Testis (tissue), 3 donors: ENCODE measurements around the gene LPAR5. TPM values are rescaled to one million over a fixed set of nuclear protein-coding genes. Genes with fewer than 3 reads are reported as not detected.
A peak's percentile ranks its signal among the peaks of the same experiment; 100 is the strongest.

Source experiments
- DNase-seq: peaks from one replicate; pipeline ENCODE4 v3.0.0-alpha.2; 2019
- H3K27ac ChIP-seq, 2 donors: fragments of 200-600 bp; sonication (generic); one replicate each; pipeline ENCODE4 v1.5.1; 2019
- H3K27me3 ChIP-seq: fragments of 200-600 bp; sonication (generic); one replicate; pipeline ENCODE4 v1.5.1; 2019
- H3K36me3 ChIP-seq: fragments of 200-600 bp; sonication (generic); one replicate; pipeline ENCODE4 v1.5.1; 2017; ENCODE audit warnings: low read depth; ENCODE audit errors: missing control alignments
- H3K4me1 ChIP-seq: fragments of 200-600 bp; sonication (generic); one replicate; pipeline ENCODE4 v1.5.1; 2019
- H3K4me3 ChIP-seq, 2 donors: fragments of 200-600 bp; sonication (generic); one replicate each; pipeline ENCODE4 v1.5.1; 2017 to 2019
- H3K9me3 ChIP-seq: fragments of 200-600 bp; sonication (generic); one replicate; pipeline ENCODE4 v1.5.1; 2017
- CTCF ChIP-seq, 3 experiments: fragments of 450-650 bp in 2 of 3; fragments of 200-600 bp in 1 of 3; sonication (generic) in 1 of 3; IDR thresholded peaks; one replicate each; pipeline ENCODE4 v1.5.1; 2016 to 2019; ENCODE audit warnings: antibody characterized with exemption in 3 of 3, mild to moderate bottlenecking in 2 of 3, moderate library complexity in 1 of 3
- POLR2A ChIP-seq: fragments of 450-650 bp; IDR thresholded peaks from one replicate; pipeline ENCODE4 v1.6.1; 2017; ENCODE audit warnings: antibody characterized with exemption, mild to moderate bottlenecking, moderate library complexity
- WGBS, 2 donors: methylation state at CpG; one replicate each; pipeline ENCODE4 v1.1.5; 2018; 5-methylcytosine and 5-hydroxymethylcytosine counted together
- intact Hi-C: fragments of 100-400 bp; cut with DNase I; formaldehyde crosslinking; loops from one replicate; pipeline ENCODE4 v1.15.1; 2023; ENCODE audit warnings: low total_unique reads
- polyA plus RNA-seq: library from polyadenylated mRNA; stranded (reverse); fragments of 350-450 nt; fragmentation: Illumina TruSeq; extraction: RNeasy Lipid Tissue Mini Kit (QIAGEN cat#74804); gene quantifications from one replicate; pipeline ENCODE4 v1.2.3, GENCODE V29; 2014; ENCODE audit warnings: low read depth, low replicate concordance; ENCODE audit not compliant: insufficient read depth
- total RNA-seq, 2 donors: library from RNA; depleted of rRNA; stranded (reverse); fragments of >200 nt; gene quantifications; one replicate each; pipeline ENCODE4 v1.2.3, GENCODE V29; 2016

LPAR5 gene
- total and polyA plus RNA-seq, 3 donors from 2014 or later: 1.5 to 3.1 (median 2.4) TPM

GRCh38 chr12:6647083-6647604, 11.4 kb upstream of the LPAR5 start, which contains the start of gene ACRBP:
ACRBP (minus strand) TSS chr12:6647432; CDS start chr12:6647366, 66 bp downstream.
- Histone ChIP-seq H3K36me3 (no peaks in the 10 kb centered on the region), H3K4me1 (no peaks in the 10 kb centered on the region), H3K27me3 (no peaks in the 10 kb centered on the region), H3K27ac (peak within 1 kb of the TSS; percentile 31 to 80), H3K9me3 (no peaks in the 10 kb centered on the region), H3K4me3 (peak within 1 kb of the TSS; percentile 49 to 64)
- intact Hi-C loops: no loop called here
- DNase-seq: peak; percentile 74
- TF ChIP-seq POLR2A (no peak), CTCF (IDR thresholded peaks at IDR 0.05) (no peak)
- 9 to 22% methylated on average over 38 of the region's 38 CpGs for WGBS, 2 donors

DNA sequence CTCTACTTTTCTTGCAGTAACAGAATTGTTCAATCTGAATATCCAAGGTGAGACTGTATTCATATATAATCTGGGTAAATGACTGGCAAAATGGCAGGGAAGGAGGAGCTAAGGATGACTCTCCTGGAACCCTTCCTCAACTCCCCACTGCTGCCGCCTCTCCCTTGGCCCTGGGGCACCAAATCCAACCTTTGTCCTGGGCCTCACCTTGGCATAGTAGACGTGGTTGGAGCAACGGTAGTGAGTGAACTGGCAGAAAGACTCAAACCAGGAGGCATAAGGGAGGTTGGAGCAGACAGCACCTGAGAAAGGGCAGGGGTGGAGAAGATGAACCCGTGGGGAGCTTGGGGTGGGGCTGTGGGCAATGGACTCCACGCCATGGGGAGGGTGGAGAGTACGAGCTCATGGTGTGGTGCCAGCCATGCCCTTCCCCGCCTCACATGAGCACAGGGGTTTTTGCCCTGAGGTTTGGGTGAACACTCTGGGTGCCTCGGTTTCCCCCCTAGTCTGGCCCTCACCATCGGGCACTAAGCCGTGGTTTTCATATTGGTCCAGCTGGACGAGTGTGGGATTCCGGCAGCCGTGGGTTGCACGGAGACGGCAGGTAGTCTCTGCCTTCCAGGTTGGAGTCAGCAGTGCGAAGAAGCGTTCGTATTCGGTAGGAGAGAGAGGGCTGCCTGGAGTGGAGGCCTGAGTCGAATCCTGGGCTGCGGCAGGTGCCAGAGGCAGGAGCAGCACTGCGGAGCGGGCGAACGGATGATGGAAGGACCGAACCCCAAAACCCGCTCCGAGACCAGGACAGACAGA, 10.7 kb upstream of the LPAR5 start:
- Histone ChIP-seq H3K9me3 (no peaks in the 10 kb centered on the region), H3K36me3 (no peaks in the 10 kb centered on the region), H3K4me1 (peaks cover 4% of the 10 kb centered on the region), H3K27ac (peak overlapping the region; percentile 31 to 80), H3K27me3 (no peaks in the 10 kb centered on the region), H3K4me3 (peak overlapping the region; percentile 49 to 64)
- intact Hi-C loops: no loop called here
- TF ChIP-seq POLR2A: no peak
- no peak for TF ChIP-seq CTCF (IDR thresholded peaks at IDR 0.05)
- no peak for DNase-seq
- 58 to 61% methylated on average over 19 to 28 of the region's 28 CpGs for WGBS, 2 donors

GRCh38 chr12:6644903-6645302, 9.1 kb upstream of the LPAR5 start:
- Histone ChIP-seq H3K36me3 (no peaks in the 10 kb centered on the region), H3K9me3 (no peaks in the 10 kb centered on the region), H3K27ac (no peak overlapping the region), H3K27me3 (no peaks in the 10 kb centered on the region), H3K4me3 (no peak overlapping the region), H3K4me1 (peaks cover 4% of the 10 kb centered on the region)
- no peak for DNase-seq
- TF ChIP-seq POLR2A: no peak
- TF ChIP-seq CTCF (IDR thresholded peaks at IDR 0.05): no peak
- 48 to 56% methylated on average over 5 of the region's 5 CpGs for WGBS, 2 donors
- intact Hi-C loops: no loop called here

DNA sequence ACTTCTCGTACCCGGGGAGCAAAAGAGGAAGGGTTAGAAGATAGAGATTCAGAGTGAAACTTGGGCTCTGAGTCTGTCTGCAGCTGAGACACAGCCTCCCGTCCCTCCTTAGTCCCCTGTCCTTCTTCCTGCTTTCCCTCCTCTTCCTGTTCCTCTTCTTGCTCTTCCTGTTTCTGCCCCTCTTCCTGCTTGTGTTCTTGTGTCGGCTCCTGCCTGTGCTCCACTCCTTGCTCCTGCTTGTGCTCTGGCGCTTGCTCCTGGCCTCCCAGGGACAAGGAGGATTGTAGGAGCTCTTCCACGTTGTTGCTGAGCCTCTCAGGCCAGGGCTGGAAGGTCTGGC, 8.5 kb upstream of the LPAR5 start:
- Histone ChIP-seq H3K4me1 (peaks cover 10% of the 10 kb centered on the region), H3K27me3 (no peaks in the 10 kb centered on the region), H3K4me3 (no peak overlapping the region), H3K36me3 (no peaks in the 10 kb centered on the region), H3K27ac (no peak overlapping the region), H3K9me3 (no peaks in the 10 kb centered on the region)
- 65 to 77% methylated on average over 6 of the region's 6 CpGs for WGBS, 2 donors
- intact Hi-C loops: no loop called here
- DNase-seq: no peak
- TF ChIP-seq POLR2A (no peak), CTCF (IDR thresholded peaks at IDR 0.05) (no peak)
